WERI-Rb-1 (cell line): ENCODE results near the gene YKT6.

ENCODE experiments used
- DNase-seq: peaks from one replicate; pipeline ENCODE4 v3.0.0-alpha.2; 2020
- H3K27ac ChIP-seq: fragments of 250-450 bp; sonication (Bioruptor Pico); 2 replicates; pipeline ENCODE4 v1.5.1; 2020; ENCODE audit warnings: mild to moderate bottlenecking, moderate library complexity
- H3K27me3 ChIP-seq: fragments of 250-450 bp; sonication (Bioruptor Pico); 2 replicates; pipeline ENCODE4 v1.5.1; 2021; ENCODE audit warnings: mild to moderate bottlenecking, low read depth, moderate library complexity; ENCODE audit not compliant: insufficient read depth, severe bottlenecking
- H3K36me3 ChIP-seq: fragments of 250-450 bp; sonication (Bioruptor Pico); 2 replicates; pipeline ENCODE4 v1.5.1; 2020; ENCODE audit warnings: mild to moderate bottlenecking, moderate library complexity
- H3K4me3 ChIP-seq: 2 replicates; pipeline ENCODE4 v1.5.1; 2011; ENCODE audit warnings: low read depth, mild to moderate bottlenecking, control low read depth, low read length
- H3K9me3 ChIP-seq: fragments of 250-450 bp; sonication (Bioruptor Pico); 2 replicates; pipeline ENCODE4 v1.5.1; 2021; ENCODE audit warnings: mild to moderate bottlenecking, moderate library complexity; ENCODE audit not compliant: severe bottlenecking
- CTCF ChIP-seq: IDR thresholded peaks from 2 replicates; pipeline ENCODE4 v1.5.1; 2011; ENCODE audit warnings: low read depth, mild to moderate bottlenecking, control low read depth, inconsistent platforms, low read length

Gene YKT6

GRCh38 chr7:44184206-44184872, 16.4 kb upstream of the YKT6 start:
- no peak for TF ChIP-seq CTCF
- Histone ChIP-seq H3K27me3 (no peaks in the 10 kb centered on the region), H3K9me3 (peaks cover 2% of the 10 kb centered on the region), H3K27ac (peak overlapping the region; percentile 43), H3K4me3 (no peak overlapping the region), H3K36me3 (no peaks in the 10 kb centered on the region)
- DNase-seq, result peak; percentile 71

DNA sequence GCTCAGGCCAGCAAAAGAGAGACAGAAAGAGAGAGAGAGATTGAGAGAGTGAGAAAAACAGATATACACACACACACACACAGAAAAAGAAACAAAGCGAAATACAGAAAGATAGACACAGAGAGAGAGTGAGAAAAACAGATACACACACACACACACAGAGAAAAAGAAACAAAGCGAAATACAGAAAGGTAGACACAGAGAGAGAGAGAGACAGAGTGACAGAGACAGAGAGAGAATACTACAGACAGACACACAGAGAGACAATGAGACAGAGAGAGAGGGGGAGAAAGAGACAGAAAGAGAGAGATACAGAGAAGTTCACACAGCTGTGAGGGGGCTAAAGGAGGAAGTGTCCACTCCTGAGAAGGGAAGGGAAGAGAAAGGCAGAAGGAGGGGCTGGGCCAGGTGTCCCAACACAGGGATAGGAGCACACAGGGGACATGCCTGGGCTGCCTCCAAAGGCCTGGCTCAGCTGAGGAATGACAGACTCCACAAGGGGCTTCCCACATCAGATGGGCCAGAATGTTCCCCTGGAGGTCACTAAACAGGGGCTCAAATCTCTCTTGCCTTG, 15.8 kb upstream of the YKT6 start:
- DNase-seq, result peak; percentile 25
- Histone ChIP-seq H3K9me3 (peaks cover 2% of the 10 kb centered on the region), H3K27ac (peak overlapping the region; percentile 43), H3K4me3 (no peak overlapping the region), H3K27me3 (no peaks in the 10 kb centered on the region), H3K36me3 (no peaks in the 10 kb centered on the region)
- no peak for TF ChIP-seq CTCF

DNA sequence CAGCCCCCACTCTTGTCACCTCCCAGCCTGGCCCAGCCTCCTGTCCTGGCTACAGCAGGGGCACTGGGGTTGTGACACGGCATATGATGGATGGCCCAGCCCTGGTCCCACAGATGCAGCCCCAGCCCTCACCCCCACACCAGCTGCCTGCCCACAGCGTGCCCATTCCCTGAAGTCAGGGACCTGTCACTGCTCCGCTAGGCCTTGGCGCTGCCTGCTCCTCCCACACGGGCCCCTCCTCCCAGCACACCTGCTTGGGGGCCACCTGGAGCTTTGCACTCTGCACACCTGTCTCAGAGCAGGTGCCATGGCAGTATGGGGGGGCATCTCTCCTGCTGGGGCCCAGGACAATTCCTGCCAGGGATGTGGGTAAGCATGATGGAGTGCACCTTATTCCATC, 15.0 kb upstream of the YKT6 start:
- peak overlapping the region; percentile 43; the same call in 1 of the 2 replicates for H3K27ac ChIP-seq

GRCh38 chr7:44186736-44187135, 14.0 kb upstream of the YKT6 start:
- no peak for TF ChIP-seq CTCF
- Histone ChIP-seq H3K4me3 (no peak overlapping the region), H3K9me3 (peaks cover 2% of the 10 kb centered on the region), H3K27ac (no peak overlapping the region), H3K36me3 (no peaks in the 10 kb centered on the region), H3K27me3 (no peaks in the 10 kb centered on the region)
- DNase-seq, result no peak

More for the DNA sequence above, 15.0 kb upstream of the YKT6 start:
- DNase-seq, result no peak
- no peak for TF ChIP-seq CTCF
- no peaks in the 10 kb centered on the region for H3K36me3 ChIP-seq
- H3K27me3 ChIP-seq, result no peaks in the 10 kb centered on the region
- H3K4me3 ChIP-seq, result no peak overlapping the region
- H3K9me3 ChIP-seq, result peaks cover 2% of the 10 kb centered on the region

- Histone ChIP-seq H3K9me3 (peaks cover under 1% of the 10 kb centered on the region), H3K27me3 (no peaks in the 10 kb centered on the region), H3K4me3 (no peak overlapping the region), H3K27ac (no peak overlapping the region), H3K36me3 (no peaks in the 10 kb centered on the region)
- no peak for DNase-seq
- TF ChIP-seq CTCF, result no peak
These were observed 13.0 kb upstream of the YKT6 start for GRCh38 chr7:44187636-44188416.
